Hepatocyte (in vitro differentiated cells): ENCODE data around the gene MRFAP1L1.

Source experiments
- CTCF ChIP-seq: fragments of 200-600 bp; sonication (generic); IDR thresholded peaks from 2 replicates; pipeline ENCODE4 v1.5.1; 2016; ENCODE audit warnings: antibody characterized with exemption, mild to moderate bottlenecking; ENCODE audit not compliant: poor library complexity
- EZH2 ChIP-seq: fragments of 200-600 bp; sonication (generic); IDR thresholded peaks from 2 replicates; pipeline ENCODE4 v1.6.1; 2016; ENCODE audit warnings: antibody characterized with exemption, mild to moderate bottlenecking, borderline replicate concordance
- EZH2phosphoT487 ChIP-seq: fragments of 200-600 bp; sonication (generic); IDR thresholded peaks from one replicate; pipeline ENCODE4 v1.6.1; 2018; ENCODE audit warnings: antibody characterized with exemption, mild to moderate bottlenecking, low read depth, moderate library complexity; ENCODE audit not compliant: unreplicated experiment, severe bottlenecking

GRCh38 chr4:6754481-6755087 lies 44.9 kb upstream of the MRFAP1L1 start:
- no peak for TF ChIP-seq CTCF
- TF ChIP-seq EZH2phosphoT487 = no peak
- no peak for TF ChIP-seq EZH2
